HG02642 (cell line): ENCODE measurements around the gene SPATA20.
A peak's percentile ranks its signal among the peaks of the same experiment; 100 is the strongest.

ENCODE experiments used
- ATAC-seq: cut with Tn5 transposase; IDR thresholded peaks from one replicate; pipeline ENCODE4 v1.9.1; 2021; ENCODE audit warnings: mild to moderate bottlenecking; ENCODE audit not compliant: unreplicated experiment, poor library complexity

SPATA20 gene

GRCh38 chr17:50557630-50558029, 10.7 kb downstream of the SPATA20 start:
- no peak for ATAC-seq

GRCh38 chr17:50558091-50558490, 11.1 kb downstream of the SPATA20 start:
- no peak for ATAC-seq

GRCh38 chr17:50558581-50558940, 11.6 kb downstream of the SPATA20 start:
- no peak for ATAC-seq

GRCh38 chr17:50558941-50559614, 12.1 kb downstream of the SPATA20 start:
- no peak for ATAC-seq

GRCh38 chr17:50559674-50560184, 12.8 kb downstream of the SPATA20 start:
- peak; percentile 2 for ATAC-seq

- ATAC-seq: peak; percentile 93
Observed at GRCh38 chr17:50560185-50560824, 13.3 kb downstream of the SPATA20 start, which contains the start of gene CACNA1G. Gene CACNA1G, plus strand, starts transcription at chr17:50560715. Its CDS starts 745 bp downstream, at chr17:50561460.

GRCh38 chr17:50560931-50561745, 14.2 kb downstream of the SPATA20 start:
- ATAC-seq: no peak

GRCh38 chr17:50561746-50562141, 14.8 kb downstream of the SPATA20 start:
- no peak for ATAC-seq

- ATAC-seq: no peak
Observed at GRCh38 chr17:50562242-50563091, 15.5 kb downstream of the SPATA20 start.

GRCh38 chr17:50563092-50563511, 16.1 kb downstream of the SPATA20 start:
- ATAC-seq: no peak

GRCh38 chr17:50564916-50565315, 17.9 kb downstream of the SPATA20 start:
- ATAC-seq: no peak

GRCh38 chr17:50565402-50566350, 18.7 kb downstream of the SPATA20 start:
- no peak for ATAC-seq

- no peak for ATAC-seq
Observed at GRCh38 chr17:50566886-50567285, 19.9 kb downstream of the SPATA20 start.

- no peak for ATAC-seq
Observed at GRCh38 chr17:50568659-50569058, 21.7 kb downstream of the SPATA20 start.

GRCh38 chr17:50569592-50569991, 22.6 kb downstream of the SPATA20 start:
- no peak for ATAC-seq

GRCh38 chr17:50570032-50570431, 23.1 kb downstream of the SPATA20 start:
- no peak for ATAC-seq

- no peak for ATAC-seq
Observed at GRCh38 chr17:50570528-50570927, 23.6 kb downstream of the SPATA20 start.

- ATAC-seq: no peak
Observed at GRCh38 chr17:50571681-50572080, 24.7 kb downstream of the SPATA20 start.

GRCh38 chr17:50572541-50572940, 25.6 kb downstream of the SPATA20 start:
- ATAC-seq: no peak
